Fibroblast of upper back skin (primary cell): ENCODE results near the gene FRMPD1.
A peak's percentile ranks its signal among the peaks of the same experiment; 100 is the strongest.
"Not testable (repeated sequence)": the region's sequence is repeated elsewhere in the genome, so short reads cannot be mapped to it uniquely, and the experiment has no call there.

ENCODE experiments used
- DNase-seq: peaks from one replicate; pipeline ENCODE4 v3.0.0-alpha.2; 2013

The FRMPD1 gene

GRCh38 chr9:37745970-37746369 lies 95.2 kb downstream of the FRMPD1 start:
- DNase-seq = no peak

GRCh38 chr9:37746448-37747270 lies 95.9 kb downstream of the FRMPD1 start:
- DNase-seq = peak; percentile 16

GRCh38 chr9:37747271-37747753 lies 96.6 kb downstream of the FRMPD1 start:
- peak; percentile 58 for DNase-seq

DNA sequence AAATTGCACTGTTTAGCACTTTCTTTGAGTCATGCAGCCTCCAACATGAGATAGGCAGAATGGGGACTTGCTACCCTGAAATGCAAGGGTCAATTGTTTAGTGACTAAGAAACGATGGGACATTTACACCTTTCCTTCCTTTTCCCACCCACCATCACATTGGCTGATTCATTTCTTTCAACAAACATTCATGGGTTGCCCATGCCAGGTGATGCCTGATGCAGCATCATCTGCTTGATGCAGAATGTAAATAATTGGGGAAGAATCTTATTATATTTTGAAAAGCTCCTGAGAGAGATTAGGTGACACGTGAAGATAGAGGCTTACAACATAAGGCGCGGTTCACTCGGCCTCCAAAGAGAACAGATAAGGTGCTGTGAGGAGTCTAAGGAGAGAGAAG lies 98.4 kb downstream of the FRMPD1 start:
- DNase-seq = no peak

DNA sequence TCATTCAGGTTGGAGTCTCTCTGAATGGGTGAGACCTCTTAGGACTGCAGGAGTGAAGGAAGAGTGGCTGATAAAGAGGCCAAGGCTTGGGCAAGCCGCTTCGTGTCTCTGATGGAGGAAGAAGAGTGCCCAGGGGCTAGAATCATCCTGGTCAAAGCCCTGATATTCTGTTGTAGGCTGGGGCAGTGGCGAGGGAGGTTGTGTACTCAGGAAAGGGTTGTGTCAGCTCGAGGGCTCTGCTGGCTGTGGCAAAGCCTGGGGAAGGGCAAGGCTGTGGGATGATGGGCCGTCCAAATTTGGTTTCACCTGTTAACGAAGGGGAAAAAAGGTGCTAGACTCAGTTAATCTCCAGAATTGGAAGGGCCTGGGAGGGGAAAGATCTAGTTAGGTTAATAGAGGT lies 100.4 kb downstream of the FRMPD1 start:
- no peak for DNase-seq

- DNase-seq = not testable (repeated sequence)
Observed at GRCh38 chr9:37751704-37752103, 101.0 kb downstream of the FRMPD1 start.

DNA sequence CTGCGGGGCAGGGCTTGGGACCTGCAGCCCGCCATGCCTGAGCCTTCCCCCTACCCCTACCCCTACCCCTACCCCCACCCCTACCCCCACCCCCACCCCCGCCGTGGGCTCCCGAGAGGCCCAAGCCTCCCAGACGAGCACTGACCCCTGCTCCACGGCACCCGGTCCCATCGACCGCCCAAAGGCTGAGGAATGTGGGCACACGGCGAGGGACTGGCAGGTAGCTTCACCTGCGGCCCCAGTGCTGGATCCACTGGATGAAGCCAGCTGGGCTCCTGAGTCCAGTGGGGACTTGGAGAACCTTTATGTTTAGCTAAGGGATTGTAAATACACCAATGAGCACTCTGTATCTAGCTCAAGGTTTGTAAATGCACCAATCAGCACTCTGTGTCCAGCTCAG lies 101.4 kb downstream of the FRMPD1 start:
- not testable (repeated sequence) for DNase-seq

DNA sequence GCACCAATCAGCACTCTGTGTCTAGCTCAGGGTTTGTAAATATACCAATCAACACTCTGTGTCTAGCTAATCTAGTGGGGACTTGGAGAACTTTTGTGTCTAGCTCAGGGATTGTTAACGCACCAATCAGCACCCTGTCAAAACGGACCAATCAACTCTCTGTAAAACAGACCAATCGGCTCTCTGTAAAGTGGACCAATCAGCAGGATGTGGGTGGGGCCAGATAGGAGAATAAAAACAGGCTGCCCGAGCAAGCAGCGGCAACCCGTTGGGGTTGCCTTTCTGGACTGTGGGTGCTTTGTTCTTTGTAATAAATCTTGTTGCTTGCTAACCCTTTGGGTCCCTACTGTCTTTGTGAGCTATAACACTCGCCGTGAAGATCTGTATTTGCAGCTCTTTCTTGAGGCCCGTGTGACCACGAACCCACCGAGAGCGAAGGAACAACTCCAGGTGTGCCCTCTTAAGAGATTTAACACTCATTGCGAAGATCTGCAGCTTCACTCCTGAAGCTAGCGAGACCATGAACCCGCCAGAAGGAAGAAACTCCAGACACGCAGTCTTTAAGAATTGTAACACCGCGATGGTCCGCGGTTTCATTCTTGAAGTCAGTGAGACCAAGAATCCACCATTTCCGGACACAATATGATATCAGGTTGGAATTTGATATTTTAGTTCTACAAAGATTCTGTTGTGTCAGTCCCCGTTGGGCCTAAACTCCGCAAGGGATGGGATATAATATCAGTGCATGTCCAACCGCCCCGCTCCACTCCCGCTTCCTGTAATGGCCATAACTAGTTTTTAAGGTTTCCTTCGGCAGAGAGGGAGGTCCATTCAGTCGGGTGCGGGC lies 102.1 kb downstream of the FRMPD1 start:
- no peak for DNase-seq

- DNase-seq = peak; percentile 68
Observed at GRCh38 chr9:37753489-37754190, 102.9 kb downstream of the FRMPD1 start, which contains the start of gene TRMT10B. Gene TRMT10B, plus strand, starts transcription at chr9:37753805. Its CDS starts 8,127 bp downstream, at chr9:37761932.

DNA sequence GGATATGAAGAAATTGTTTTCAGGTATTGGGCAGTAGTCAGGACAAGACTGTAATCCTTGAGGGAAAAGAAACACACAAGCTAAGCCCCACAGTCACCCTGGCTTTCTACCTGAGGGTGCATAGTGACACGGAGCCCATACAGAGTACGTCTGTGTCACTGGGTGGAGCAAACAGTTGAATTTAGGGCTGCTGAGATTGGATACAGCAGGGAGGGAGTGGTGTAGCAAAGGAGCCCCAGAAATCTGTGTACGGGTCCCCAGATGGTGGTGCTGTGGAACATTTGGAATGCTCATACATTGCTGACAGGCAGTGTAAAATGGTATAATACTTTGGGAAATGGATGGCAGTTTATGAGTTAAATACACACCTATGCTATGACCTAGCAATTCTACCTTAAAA lies 108.0 kb downstream of the FRMPD1 start:
- no peak for DNase-seq

- DNase-seq = peak; percentile 68
Observed at GRCh38 chr9:37760416-37761161, 109.8 kb downstream of the FRMPD1 start.

DNA sequence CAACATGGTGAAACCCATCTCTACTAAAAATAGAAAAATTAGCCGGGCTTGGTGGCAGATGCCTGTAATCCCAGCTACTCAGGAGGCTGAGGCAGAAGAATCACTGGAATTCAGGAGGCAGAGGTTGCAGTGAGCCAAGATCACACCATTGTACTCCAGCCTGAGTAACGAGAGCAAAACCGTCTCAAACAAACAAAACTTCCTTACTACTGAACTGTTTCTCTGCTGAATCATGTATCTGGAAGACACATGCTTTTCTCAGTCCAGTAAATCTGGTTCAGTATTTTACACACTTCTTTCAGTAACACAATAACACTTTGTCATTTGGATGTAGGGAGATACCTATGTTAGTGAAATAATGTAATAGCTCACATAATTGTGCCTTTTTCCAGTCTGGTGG lies 110.8 kb downstream of the FRMPD1 start:
- peak; percentile 62 for DNase-seq

DNA sequence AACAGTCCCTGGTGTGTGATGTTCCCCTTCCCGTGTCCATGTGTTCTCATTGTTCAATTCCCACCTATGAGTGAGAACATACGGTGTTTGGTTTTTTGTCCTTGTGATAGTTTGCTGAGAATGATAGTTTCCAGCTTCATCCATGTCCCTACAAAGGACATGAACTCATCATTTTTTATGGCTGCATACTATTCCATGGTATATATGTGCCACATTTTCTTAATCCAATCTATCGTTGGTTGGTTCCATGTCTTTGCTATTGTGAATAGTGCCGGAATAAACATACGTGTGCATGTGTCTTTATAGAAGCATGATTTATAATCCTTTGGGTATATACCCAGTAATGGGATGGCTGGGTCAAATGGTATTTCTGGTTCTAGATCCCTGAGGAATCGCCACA lies 114.5 kb downstream of the FRMPD1 start:
- not testable (repeated sequence) for DNase-seq

DNA sequence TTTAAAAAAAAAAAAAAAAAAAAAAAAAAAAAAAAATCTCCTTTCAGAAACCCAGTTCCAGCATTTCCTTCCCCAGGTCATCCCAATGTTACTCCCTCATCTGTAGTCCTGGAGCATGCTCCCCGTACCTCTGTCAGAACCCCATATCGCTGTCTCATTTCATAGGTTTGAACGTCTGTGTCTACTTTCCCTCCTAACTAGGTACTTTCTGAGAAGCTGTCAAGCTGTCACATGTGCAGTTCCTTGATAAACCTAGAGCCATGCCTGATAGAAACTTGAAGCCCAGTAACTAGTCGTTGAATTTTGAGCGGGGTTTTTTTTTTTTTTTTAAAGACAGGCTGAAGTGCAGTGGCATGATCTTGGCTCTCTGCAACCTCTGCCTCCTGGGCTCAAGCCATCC lies 118.6 kb downstream of the FRMPD1 start:
- no peak for DNase-seq

DNA sequence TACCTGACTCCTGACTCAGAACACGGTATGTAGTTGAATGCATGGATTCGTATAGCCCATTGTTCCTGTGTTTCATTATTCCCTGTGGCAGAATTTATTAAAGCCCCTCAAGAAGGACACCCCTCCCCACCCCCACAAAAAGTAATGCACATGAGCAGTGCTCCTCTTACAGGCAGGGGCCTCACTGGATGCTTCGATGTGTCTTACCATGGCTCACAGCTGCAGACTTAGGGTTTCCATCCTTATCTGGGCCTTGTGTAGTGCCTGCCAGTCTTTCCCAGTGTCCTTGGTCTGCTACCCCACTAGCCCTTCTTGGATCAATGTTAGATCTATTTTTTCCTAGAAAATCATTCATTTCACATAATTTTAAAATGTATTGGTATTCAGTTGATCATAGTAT lies 119.2 kb downstream of the FRMPD1 start:
- no peak for DNase-seq

DNA sequence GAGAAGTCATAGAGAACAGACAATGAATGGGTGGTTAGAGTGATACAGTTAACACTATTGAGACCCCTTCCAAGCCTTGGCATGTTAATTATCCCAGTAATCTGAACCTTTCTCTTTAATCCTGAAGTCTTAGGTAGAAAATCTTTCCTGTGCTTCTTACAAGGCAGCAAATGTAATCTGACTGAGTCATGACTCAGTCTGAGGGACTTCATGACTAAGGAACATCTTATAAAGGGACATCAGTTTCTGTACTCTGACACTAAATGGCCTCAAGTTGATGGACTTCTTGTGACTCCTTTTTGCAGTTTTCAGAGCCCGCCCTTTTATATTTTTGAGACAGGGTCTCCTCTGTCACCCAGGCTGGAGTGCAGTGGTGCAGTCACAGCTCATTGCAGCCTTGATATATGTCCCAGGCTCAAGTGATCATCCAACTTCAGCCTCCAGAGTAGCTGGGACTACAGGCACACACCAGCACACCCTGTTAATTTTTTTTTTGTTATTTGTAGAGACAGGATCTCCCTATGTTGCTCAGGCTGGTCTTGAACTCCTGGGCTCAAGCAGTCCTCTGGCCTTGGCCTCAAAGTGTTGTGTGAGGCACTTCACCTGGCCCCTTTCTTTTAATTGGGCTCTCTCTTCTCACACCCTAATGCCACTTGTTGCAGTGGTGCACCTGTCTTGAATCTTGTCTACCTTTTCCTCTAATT lies 124.6 kb downstream of the FRMPD1 start:
- no peak for DNase-seq

DNA sequence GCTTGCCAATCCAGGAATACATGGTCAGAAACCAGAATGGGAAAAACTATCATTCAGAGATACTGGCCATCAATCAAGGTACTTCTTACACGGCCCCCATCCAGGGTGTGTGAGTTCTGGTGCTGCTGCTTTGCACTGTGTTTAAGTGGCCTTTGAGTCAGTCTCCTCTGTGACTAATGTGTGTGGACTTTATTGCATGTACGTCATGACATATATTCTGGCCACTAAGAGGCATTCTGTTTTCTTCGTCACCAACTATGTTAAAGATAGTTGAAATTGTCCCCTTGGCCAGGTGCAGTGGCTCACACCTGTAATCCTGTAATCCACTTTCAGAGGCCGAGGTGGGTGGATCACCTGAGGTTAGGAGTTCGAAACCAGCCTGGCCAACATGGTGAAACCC lies 125.6 kb downstream of the FRMPD1 start:
- no peak for DNase-seq

GRCh38 chr9:37778534-37778933 lies 127.8 kb downstream of the FRMPD1 start:
- no peak for DNase-seq

DNA sequence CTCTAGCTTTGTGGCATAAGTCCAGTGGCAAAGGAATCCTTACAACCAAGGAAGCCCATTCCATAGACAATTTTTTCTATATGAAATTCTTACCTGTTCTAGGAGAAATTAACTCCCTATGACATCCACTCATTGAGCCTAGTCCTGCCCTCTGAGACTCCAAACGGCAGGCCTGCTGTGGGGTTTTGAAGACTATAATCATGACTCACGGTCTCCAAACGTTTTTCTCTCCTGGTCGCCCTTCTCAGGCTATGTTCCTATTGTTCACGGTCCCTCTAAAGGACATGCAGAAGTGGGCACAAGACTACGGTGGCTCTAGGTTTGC lies 133.5 kb downstream of the FRMPD1 start:
- no peak for DNase-seq

GRCh38 chr9:37784616-37785483 lies 134.1 kb downstream of the FRMPD1 start, which contains the start of gene EXOSC3:
Gene EXOSC3, minus strand, starts transcription at chr9:37785064. Its CDS starts 20 bp downstream, at chr9:37785044.
- DNase-seq = peak; percentile 88

DNA sequence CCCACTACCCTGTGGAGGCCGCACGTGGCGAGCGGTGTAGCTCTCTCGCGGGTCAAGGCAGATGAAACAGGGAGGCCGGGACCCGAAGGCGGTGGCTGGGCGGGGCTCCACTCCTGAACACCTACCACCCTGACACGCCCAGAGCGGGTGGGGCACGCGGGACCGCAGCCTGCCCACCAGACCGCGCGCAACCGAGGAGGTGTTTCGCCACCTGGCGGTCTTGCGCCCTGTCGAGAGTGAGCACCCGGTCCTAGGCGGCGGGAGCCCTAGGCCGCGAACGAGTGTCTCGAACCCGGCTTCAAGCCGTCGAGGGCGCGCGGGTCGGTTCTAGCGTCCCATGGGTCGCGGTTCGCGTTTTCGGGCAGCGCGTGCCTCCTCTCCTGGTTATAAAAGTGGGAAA lies 136.3 kb downstream of the FRMPD1 start:
- DNase-seq = no peak
